ENCODE measurements around the gene TINAG.

DNA sequence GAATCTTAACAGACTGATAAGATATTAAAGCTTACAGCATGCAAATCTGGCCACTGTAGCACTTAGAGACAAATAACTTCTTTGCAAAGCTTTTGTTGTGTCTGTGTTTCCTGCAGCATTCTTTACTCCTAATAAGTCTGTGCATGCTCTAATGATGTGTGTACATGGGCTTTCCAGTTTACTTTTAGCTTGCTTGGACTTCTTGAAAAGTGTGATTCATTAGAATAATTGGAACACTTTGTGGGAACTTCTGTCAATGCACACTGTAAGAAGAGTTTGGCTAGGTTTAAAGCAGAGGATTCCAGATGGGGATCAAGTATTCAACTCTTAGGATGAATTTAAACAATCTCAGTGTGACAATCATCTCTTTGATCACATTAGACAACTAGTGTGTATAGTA, 22.1 kb upstream of the TINAG start:
- TF ChIP-seq, protein P1, sequence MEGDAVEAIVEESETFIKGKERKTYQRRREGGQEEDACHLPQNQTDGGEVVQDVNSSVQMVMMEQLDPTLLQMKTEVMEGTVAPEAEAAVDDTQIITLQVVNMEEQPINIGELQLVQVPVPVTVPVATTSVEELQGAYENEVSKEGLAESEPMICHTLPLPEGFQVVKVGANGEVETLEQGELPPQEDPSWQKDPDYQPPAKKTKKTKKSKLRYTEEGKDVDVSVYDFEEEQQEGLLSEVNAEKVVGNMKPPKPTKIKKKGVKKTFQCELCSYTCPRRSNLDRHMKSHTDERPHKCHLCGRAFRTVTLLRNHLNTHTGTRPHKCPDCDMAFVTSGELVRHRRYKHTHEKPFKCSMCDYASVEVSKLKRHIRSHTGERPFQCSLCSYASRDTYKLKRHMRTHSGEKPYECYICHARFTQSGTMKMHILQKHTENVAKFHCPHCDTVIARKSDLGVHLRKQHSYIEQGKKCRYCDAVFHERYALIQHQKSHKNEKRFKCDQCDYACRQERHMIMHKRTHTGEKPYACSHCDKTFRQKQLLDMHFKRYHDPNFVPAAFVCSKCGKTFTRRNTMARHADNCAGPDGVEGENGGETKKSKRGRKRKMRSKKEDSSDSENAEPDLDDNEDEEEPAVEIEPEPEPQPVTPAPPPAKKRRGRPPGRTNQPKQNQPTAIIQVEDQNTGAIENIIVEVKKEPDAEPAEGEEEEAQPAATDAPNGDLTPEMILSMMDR (IDR thresholded peaks at IDR 0.05): no peak
- TF ChIP-seq POLR2A (IDR thresholded peaks at IDR 0.05) (no peak), POLR2AphosphoS5 (IDR thresholded peaks at IDR 0.05) (no peak)

All from upper lobe of left lung (tissue), 4 donors.